HTERT RPE-1 (cell line): ENCODE results near the gene ANKRD62.

Experiments used
- in situ Hi-C: fragments of 300-500 bp; cut with MboI; formaldehyde crosslinking; loops from 4 replicates; pipeline ENCODE4 v1.14.3; 2020; ENCODE audit warnings: low sequenced_read_pairs

ANKRD62 gene

GRCh38 chr18:12165038-12165768 lies 71.6 kb downstream of the ANKRD62 start:
- in situ Hi-C loops = no loop called here
